Fibroblast of the aortic adventitia (primary cell): ENCODE measurements around the gene TRMT1. TPM values are rescaled to one million over a fixed set of nuclear protein-coding genes. Genes with fewer than 3 reads are reported as not detected.
A peak's percentile ranks its signal among the peaks of the same experiment; 100 is the strongest.
"Not testable (repeated sequence)": the region's sequence is repeated elsewhere in the genome, so short reads cannot be mapped to it uniquely, and the experiment has no call there.

Experiments used
- DNase-seq: peaks from one replicate; pipeline ENCODE4 v3.0.0-alpha.2; 2010; ENCODE audit warnings: low read depth
- H3K4me3 ChIP-seq: 2 replicates; pipeline ENCODE4 v1.5.1; 2011; ENCODE audit warnings: low read depth, mild to moderate bottlenecking, control low read depth, low read length, moderate library complexity
- CTCF ChIP-seq: IDR thresholded peaks from 2 replicates; pipeline ENCODE4 v1.5.1; 2011; ENCODE audit warnings: mild to moderate bottlenecking, low read length, control low read depth, inconsistent platforms; ENCODE audit not compliant: insufficient read depth
- total RNA-seq: library from RNA; depleted of rRNA; stranded (reverse); fragments of >200 nt; gene quantifications from 2 replicates; pipeline ENCODE4 v1.2.3, GENCODE V29; 2012; ENCODE audit warnings: low replicate concordance

TRMT1 gene
- total RNA-seq, 1 donor: 23.9 TPM

- peak overlapping the region; percentile 94 for H3K4me3 ChIP-seq
- DNase-seq: peak; percentile 96
- TF ChIP-seq CTCF: no peak
Measured at GRCh38 chr19:13152974-13153568, 36.5 kb upstream of the TRMT1 start.

GRCh38 chr19:13152356-13152973 lies 35.9 kb upstream of the TRMT1 start:
- H3K4me3 ChIP-seq: peak overlapping the region; percentile 94
- no peak for DNase-seq
- TF ChIP-seq CTCF: no peak

GRCh38 chr19:13151605-13152355 lies 35.2 kb upstream of the TRMT1 start:
- peak; percentile 31 for TF ChIP-seq CTCF
- DNase-seq: peak; percentile 97
- H3K4me3 ChIP-seq: peak overlapping the region; percentile 98

GRCh38 chr19:13150931-13151604 lies 34.5 kb upstream of the TRMT1 start:
- no peak for DNase-seq
- H3K4me3 ChIP-seq: peak overlapping the region; percentile 98
- TF ChIP-seq CTCF: no peak

GRCh38 chr19:13150187-13150930 lies 33.8 kb upstream of the TRMT1 start, which contains the start of the genes IER2 and STX10:
TSS of gene IER2 (plus strand) at chr19:13150411. CDS start at chr19:13153187, 2,776 bp downstream.
TSS of gene STX10 (minus strand) at chr19:13150375. CDS start at chr19:13150173, 202 bp downstream.
- peak; percentile 94 for DNase-seq
- H3K4me3 ChIP-seq: peak within 1 kb of the TSS; percentile 98
- peak; percentile 64 for TF ChIP-seq CTCF

- peak overlapping the region; percentile 98 for H3K4me3 ChIP-seq
- peak; percentile 34 for DNase-seq
- TF ChIP-seq CTCF: no peak
Measured at GRCh38 chr19:13149628-13150186, 33.2 kb upstream of the TRMT1 start.

GRCh38 chr19:13149173-13149627 lies 32.7 kb upstream of the TRMT1 start:
- DNase-seq: not testable (repeated sequence)
- H3K4me3 ChIP-seq: peak overlapping the region; percentile 98
